ENCODE measurements around the gene SPRY4. TPM values are rescaled to one million over a fixed set of nuclear protein-coding genes. Genes with fewer than 3 reads are reported as not detected.

The SPRY4 gene
- total and polyA plus RNA-seq, 2 of the 4 experiments (the other 2 are of a cell fraction), result 8.4 to 21.0 TPM

DNA sequence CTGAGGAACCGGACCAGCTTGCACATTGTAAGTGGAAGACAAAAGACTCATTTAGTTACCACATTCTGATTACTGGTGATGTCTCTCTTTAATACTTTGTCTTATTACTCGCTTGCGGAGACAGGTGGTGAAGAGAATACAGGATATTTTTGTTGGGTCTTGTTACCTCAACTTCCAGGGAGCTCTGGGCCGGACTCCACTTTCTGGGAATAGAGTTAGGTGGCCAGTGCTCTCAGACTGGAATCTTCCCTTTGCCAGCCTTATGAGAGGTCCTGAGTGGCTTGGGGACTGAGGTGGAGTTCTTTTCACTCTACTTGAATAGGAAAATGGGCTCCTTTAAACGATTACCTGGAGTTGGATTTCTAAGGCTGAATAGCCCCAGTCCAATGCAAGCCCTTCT is 33.3 kb upstream of the SPRY4 start:
- POLR2A ChIA-PET (ENCODE audit: unreplicated experiment), result interaction anchor here (0.6 kb wide), 1 partner anchor 28 kb away, joined by 4 read pairs; no protein-coding TSS in a partner anchor
- intact Hi-C loops (cut with micrococcal nuclease), result no loop called here

More for the DNA sequence above, 33.3 kb upstream of the SPRY4 start:
- WGBS, 2 experiments (ENCODE audit: extremely low coverage in 2 of 2, insufficient read length in 1 of 2), result no CpG with 5 or more reads among the region's 5 CpGs
- Histone ChIP-seq H3K27ac (ENCODE audit: insufficient read depth, low read length) (peak overlapping the region; percentile 95), H3K18ac (ENCODE audit: low read depth, low read length) (peak overlapping the region; percentile 98), H4K5ac (ENCODE audit: low read depth, low read length) (peak overlapping the region; percentile 93; the same call in 1 of the 2 replicates), H3K56ac (ENCODE audit: extremely low read depth, insufficient read depth, low read length) (peak overlapping the region; percentile 94), H2BK5ac (ENCODE audit: low read depth, low read length, poor library complexity, severe bottlenecking) (peak overlapping the region; percentile 89), H3K36me3 (ENCODE audit: control insufficient read depth, insufficient read depth, low read length) (no peaks in the 10 kb centered on the region), H3K4me1 (ENCODE audit: control insufficient read depth, insufficient read depth, low read length) (peaks cover 15% of the 10 kb centered on the region), H3K9me3 (ENCODE audit: control insufficient read depth, insufficient read depth, low read length) (no peaks in the 10 kb centered on the region), H4K20me1 (ENCODE audit: insufficient read depth, low read length) (no peaks in the 10 kb centered on the region), H2AK5ac (ENCODE audit: low read depth, low read length) (peak overlapping the region; percentile 99), H4K8ac (ENCODE audit: low read depth in 2 of 2, low read length in 2 of 2) (peak overlapping the region; percentile 96 to 99), H3K4me3 (ENCODE audit: insufficient read depth, low read depth, low read length) (no peak overlapping the region), H3K4ac (ENCODE audit: low read depth, low read length) (peak overlapping the region; percentile 100), H2AFZ (replicated peaks; ENCODE audit: low read length, poor library complexity) (no peak overlapping the region), H3K23ac (ENCODE audit: low read depth, low read length) (peak overlapping the region; percentile 98), H3K9me1 (ENCODE audit: insufficient read depth, low read length) (peaks cover 20% of the 10 kb centered on the region), H4K91ac (ENCODE audit: insufficient read depth, low read depth, low read length) (peak overlapping the region; percentile 99), H2BK15ac (ENCODE audit: low read depth, low read length) (peak overlapping the region; percentile 88; the same call in 2 of the 3 replicates), H3K4me2 (ENCODE audit: low read depth, low read length) (peak overlapping the region; percentile 97; the same call in 1 of the 2 replicates), H3K79me1 (ENCODE audit: low read depth in 1 of 2, low read length in 2 of 2) (peaks cover 23 to 69% of the 10 kb centered on the region in 2 experiments; a peak in 3 of 4 replicates), H2BK20ac (ENCODE audit: low read depth, low read length) (peak overlapping the region; percentile 97), H3K9ac (ENCODE audit: low read depth, low read length) (peak overlapping the region; percentile 92; the same call in 1 of the 2 replicates), H2BK120ac (ENCODE audit: low read depth, low read length) (peak overlapping the region; percentile 98), H3K27me3 (ENCODE audit: control insufficient read depth, insufficient read depth, low read length) (no peaks in the 10 kb centered on the region), H3K14ac (replicated peaks; ENCODE audit: low read depth, low read length) (peak overlapping the region; percentile 99), H2AK9ac (replicated peaks; ENCODE audit: low read depth, low read length, poor library complexity) (no peak overlapping the region)
- ATAC-seq (ENCODE audit: low read depth), result no peak
- TF ChIP-seq RAD21 (IDR thresholded peaks at IDR 0.05; ENCODE audit: low read length) (no peak), BHLHE40 (IDR thresholded peaks at IDR 0.05; ENCODE audit: low read depth, low read length) (no peak), NFE2L2 (IDR thresholded peaks at IDR 0.05; ENCODE audit: low read depth, low read length) (no peak), MAZ (IDR thresholded peaks at IDR 0.05; ENCODE audit: borderline replicate concordance, low read depth, low read length) (no peak), MAFK (IDR thresholded peaks at IDR 0.05; ENCODE audit: low read depth, low read length) (no peak), FOS (IDR thresholded peaks at IDR 0.05; ENCODE audit: low read depth, low read length) (no peak), RFX5 (IDR thresholded peaks at IDR 0.05; ENCODE audit: low read depth, low read length) (no peak), POLR2A (IDR thresholded peaks at IDR 0.05; ENCODE audit: low read depth, low read length) (no peak), MXI1 (IDR thresholded peaks at IDR 0.05; ENCODE audit: borderline replicate concordance, low read depth, low read length) (no peak), CEBPB (IDR thresholded peaks at IDR 0.05; ENCODE audit: low read depth, low read length) (no peak), RCOR1 (IDR thresholded peaks at IDR 0.05; ENCODE audit: insufficient replicate concordance, low read length) (no peak), SMC3 (IDR thresholded peaks at IDR 0.05; ENCODE audit: low read depth, low read length) (no peak), CHD1 (IDR thresholded peaks at IDR 0.05; ENCODE audit: low read depth, low read length) (no peak)
- TF ChIP-seq, protein P1, sequence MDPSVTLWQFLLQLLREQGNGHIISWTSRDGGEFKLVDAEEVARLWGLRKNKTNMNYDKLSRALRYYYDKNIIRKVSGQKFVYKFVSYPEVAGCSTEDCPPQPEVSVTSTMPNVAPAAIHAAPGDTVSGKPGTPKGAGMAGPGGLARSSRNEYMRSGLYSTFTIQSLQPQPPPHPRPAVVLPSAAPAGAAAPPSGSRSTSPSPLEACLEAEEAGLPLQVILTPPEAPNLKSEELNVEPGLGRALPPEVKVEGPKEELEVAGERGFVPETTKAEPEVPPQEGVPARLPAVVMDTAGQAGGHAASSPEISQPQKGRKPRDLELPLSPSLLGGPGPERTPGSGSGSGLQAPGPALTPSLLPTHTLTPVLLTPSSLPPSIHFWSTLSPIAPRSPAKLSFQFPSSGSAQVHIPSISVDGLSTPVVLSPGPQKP (IDR thresholded peaks at IDR 0.05; ENCODE audit: borderline replicate concordance, low read depth, low read length), result no peak
- TF ChIP-seq, protein P2, sequence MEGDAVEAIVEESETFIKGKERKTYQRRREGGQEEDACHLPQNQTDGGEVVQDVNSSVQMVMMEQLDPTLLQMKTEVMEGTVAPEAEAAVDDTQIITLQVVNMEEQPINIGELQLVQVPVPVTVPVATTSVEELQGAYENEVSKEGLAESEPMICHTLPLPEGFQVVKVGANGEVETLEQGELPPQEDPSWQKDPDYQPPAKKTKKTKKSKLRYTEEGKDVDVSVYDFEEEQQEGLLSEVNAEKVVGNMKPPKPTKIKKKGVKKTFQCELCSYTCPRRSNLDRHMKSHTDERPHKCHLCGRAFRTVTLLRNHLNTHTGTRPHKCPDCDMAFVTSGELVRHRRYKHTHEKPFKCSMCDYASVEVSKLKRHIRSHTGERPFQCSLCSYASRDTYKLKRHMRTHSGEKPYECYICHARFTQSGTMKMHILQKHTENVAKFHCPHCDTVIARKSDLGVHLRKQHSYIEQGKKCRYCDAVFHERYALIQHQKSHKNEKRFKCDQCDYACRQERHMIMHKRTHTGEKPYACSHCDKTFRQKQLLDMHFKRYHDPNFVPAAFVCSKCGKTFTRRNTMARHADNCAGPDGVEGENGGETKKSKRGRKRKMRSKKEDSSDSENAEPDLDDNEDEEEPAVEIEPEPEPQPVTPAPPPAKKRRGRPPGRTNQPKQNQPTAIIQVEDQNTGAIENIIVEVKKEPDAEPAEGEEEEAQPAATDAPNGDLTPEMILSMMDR (conservative IDR thresholded peaks at IDR 0.05; ENCODE audit: low read depth, low read length), result no peak
- TF ChIP-seq, protein P3, sequence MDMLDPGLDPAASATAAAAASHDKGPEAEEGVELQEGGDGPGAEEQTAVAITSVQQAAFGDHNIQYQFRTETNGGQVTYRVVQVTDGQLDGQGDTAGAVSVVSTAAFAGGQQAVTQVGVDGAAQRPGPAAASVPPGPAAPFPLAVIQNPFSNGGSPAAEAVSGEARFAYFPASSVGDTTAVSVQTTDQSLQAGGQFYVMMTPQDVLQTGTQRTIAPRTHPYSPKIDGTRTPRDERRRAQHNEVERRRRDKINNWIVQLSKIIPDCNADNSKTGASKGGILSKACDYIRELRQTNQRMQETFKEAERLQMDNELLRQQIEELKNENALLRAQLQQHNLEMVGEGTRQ (IDR thresholded peaks at IDR 0.05; ENCODE audit: low read depth, low read length), result no peak
- dilution Hi-C loops (cut with HindIII; ENCODE audit: low sequenced_read_pairs, unreplicated experiment), result no loop called here
- BruUV-seq (replicated peaks), result no TSS peak
- in situ Hi-C loops (cut with MboI; ENCODE audit: low sequenced_read_pairs), result no loop called here
- CTCF ChIA-PET, result interaction anchor here (1.3 kb wide), 2 partner anchors 188 to 206 kb away, joined by 3 to 6 read pairs; no protein-coding TSS in a partner anchor
- no peak for DNase-seq

Measured in IMR-90 (cell line).